H1 (cell line): ENCODE measurements around the gene NHS. TPM values are rescaled to one million over a fixed set of nuclear protein-coding genes. Genes with fewer than 3 reads are reported as not detected.

Source experiments
- CTCF ChIA-PET: fragments of 300-600 bp; sonication (Branson Sonifier 250); formaldehyde crosslinking; loops from one replicate; lab custom pipeline; 2021; ENCODE audit not compliant: partially characterized antibody; lab: Charles Lee
- POLR2A ChIA-PET: fragments of 300-600 bp; sonication (Branson Sonifier 250); formaldehyde crosslinking; loops from one replicate; lab custom pipeline; 2021; ENCODE audit warnings: inconsistent platforms; ENCODE audit not compliant: partially characterized antibody; lab: Charles Lee
- DNase-seq, 2 experiments: peaks; one replicate each; pipeline versions ENCODE4 v3.0.0 to v3.0.0-alpha.2; 2010 to 2022; ENCODE audit warnings: low spot score in 2 of 2, low read depth in 1 of 2, mixed read lengths in 1 of 2
- FAIRE-seq: peaks from 2 replicates; lab custom pipeline; 2011; peaks lifted over from hg19 to GRCh38; lab: Jason Lieb, UNC
- H2AFZ ChIP-seq: 2 replicates; pipeline ENCODE4 v1.8.1; 2012; ENCODE audit warnings: low read length, inconsistent platforms
- H2AK5ac ChIP-seq: 2 replicates; pipeline ENCODE4 v1.6.1; 2013; ENCODE audit warnings: low read depth, low read length
- H2BK120ac ChIP-seq: replicated peaks from 2 replicates; pipeline ENCODE3; 2013; ENCODE audit warnings: low read depth, low read length, inconsistent platforms
- H2BK12ac ChIP-seq: 2 replicates; pipeline ENCODE4 v1.6.1; 2013; ENCODE audit warnings: low read depth, low read length
- H2BK15ac ChIP-seq: 2 replicates; pipeline ENCODE4 v1.6.1; 2013; ENCODE audit warnings: low read length
- H2BK20ac ChIP-seq: 2 replicates; pipeline ENCODE4 v1.6.1; 2013; ENCODE audit warnings: low read length
- H2BK5ac ChIP-seq: 2 replicates; pipeline ENCODE4 v1.6.1; 2013; ENCODE audit warnings: low read depth, low read length
- H3K14ac ChIP-seq: 2 replicates; pipeline ENCODE4 v1.6.1; 2013; ENCODE audit warnings: inconsistent platforms; ENCODE audit not compliant: insufficient read length
- H3K18ac ChIP-seq: 2 replicates; pipeline ENCODE4 v1.6.1; 2013; ENCODE audit warnings: low read length; ENCODE audit errors: extremely low read depth
- H3K23ac ChIP-seq: 2 replicates; pipeline ENCODE4 v1.6.1; 2013; ENCODE audit warnings: inconsistent platforms; ENCODE audit not compliant: insufficient read length
- H3K23me2 ChIP-seq: 2 replicates; pipeline ENCODE4 v1.6.1; 2013; ENCODE audit warnings: low read depth, low read length
- H3K27ac ChIP-seq: 2 replicates; pipeline ENCODE4 v1.6.1; 2011; ENCODE audit warnings: low read depth, low read length, inconsistent platforms
- H3K27me3 ChIP-seq, 4 experiments: replicated peaks in 1 of 4; 1 replicate in 1 of 4; 2 replicates in 3 of 4; pipeline versions ENCODE4 v1.6.1 to v1.8.1; 2011 to 2013; ENCODE audit warnings: low read length in 3 of 4, mild to moderate bottlenecking in 3 of 4, inconsistent platforms in 2 of 4, mixed read lengths in 2 of 4, moderate library complexity in 1 of 4; ENCODE audit not compliant: control insufficient read depth in 3 of 4, insufficient read depth in 3 of 4; ENCODE audit errors: extremely low read depth in 1 of 4
- H3K36me3 ChIP-seq, 4 experiments: 2 replicates each; pipeline versions ENCODE4 v1.6.1 to v1.8.1; 2011 to 2013; ENCODE audit warnings: mild to moderate bottlenecking in 4 of 4, low read length in 3 of 4, moderate library complexity in 2 of 4, control low read depth in 1 of 4, inconsistent platforms in 1 of 4; ENCODE audit not compliant: insufficient read depth in 4 of 4, control insufficient read depth in 2 of 4
- H3K4ac ChIP-seq: replicated peaks from 2 replicates; pipeline ENCODE3; 2013; ENCODE audit warnings: low read length, low read depth, mixed read lengths, inconsistent platforms; ENCODE audit not compliant: insufficient read length
- H3K4me1 ChIP-seq, 4 experiments: replicated peaks in 1 of 4; 1 replicate in 1 of 4; 2 replicates in 3 of 4; pipeline versions ENCODE4 v1.6.1 to v1.8.1; 2011 to 2013; ENCODE audit warnings: low read length in 3 of 4, inconsistent platforms in 2 of 4, mixed read lengths in 1 of 4; ENCODE audit not compliant: insufficient read depth in 4 of 4, control insufficient read depth in 3 of 4
- H3K4me2 ChIP-seq, 2 experiments: 2 replicates each; pipeline versions ENCODE4 v1.6.1 to v1.8.1; 2011 to 2013; ENCODE audit warnings: low read depth in 2 of 2, low read length in 2 of 2, control low read depth in 1 of 2, inconsistent platforms in 1 of 2, mild to moderate bottlenecking in 1 of 2; ENCODE audit not compliant: insufficient read depth in 1 of 2
- H3K4me3 ChIP-seq, 4 experiments: fragments of 200-600, 300-600 bp in 1 of 4; sonication (generic), shearing (Covaris generic), sonication (Bioruptor Twin) in 1 of 4; 2 replicates each; pipeline versions ENCODE4 v1.5.1 to v1.8.1; 2011 to 2016; ENCODE audit warnings: low read length in 4 of 4, low read depth in 3 of 4, control low read depth in 2 of 4, inconsistent platforms in 2 of 4, mild to moderate bottlenecking in 2 of 4, mixed read lengths in 1 of 4, moderate library complexity in 1 of 4; ENCODE audit not compliant: insufficient read depth in 2 of 4; ENCODE audit errors: extremely low read depth in 1 of 4
- H3K56ac ChIP-seq: replicated peaks from 2 replicates; pipeline ENCODE3; 2013; ENCODE audit warnings: low read depth, mild to moderate bottlenecking, mixed read lengths, low read length, inconsistent platforms; ENCODE audit not compliant: insufficient read length
- H3K79me1 ChIP-seq: 2 replicates; pipeline ENCODE4 v1.6.1; 2013; ENCODE audit warnings: low read depth, low read length, control low read depth
- H3K79me2 ChIP-seq, 2 experiments: 2 replicates each; pipeline versions ENCODE4 v1.6.1 to v1.8.1; 2012 to 2013; ENCODE audit warnings: low read length in 2 of 2, mild to moderate bottlenecking in 2 of 2, inconsistent platforms in 1 of 2; ENCODE audit not compliant: insufficient read depth in 2 of 2, control insufficient read depth in 1 of 2
- H3K9ac ChIP-seq, 4 experiments: replicated peaks in 1 of 4; 1 replicate in 1 of 4; 2 replicates in 3 of 4; pipeline versions ENCODE4 v1.6.1 to v1.8.1; 2011 to 2013; ENCODE audit warnings: low read depth in 3 of 4, low read length in 3 of 4, control low read depth in 2 of 4, mild to moderate bottlenecking in 2 of 4, moderate library complexity in 2 of 4, inconsistent platforms in 1 of 4; ENCODE audit errors: extremely low read depth in 1 of 4
- H3K9me3 ChIP-seq, 2 experiments: 2 replicates each; pipeline versions ENCODE4 v1.6.1 to v1.8.1; 2012 to 2013; ENCODE audit warnings: mild to moderate bottlenecking in 2 of 2, moderate library complexity in 2 of 2, control low read depth in 1 of 2, inconsistent platforms in 1 of 2, low read depth in 1 of 2, low read length in 1 of 2, mixed read lengths in 1 of 2; ENCODE audit not compliant: insufficient read depth in 2 of 2
- H4K20me1 ChIP-seq, 2 experiments: replicated peaks in 1 of 2; 2 replicates each; pipeline versions ENCODE3 to v1.8.1; 2011 to 2013; ENCODE audit warnings: inconsistent platforms in 2 of 2, low read length in 2 of 2, mild to moderate bottlenecking in 1 of 2; ENCODE audit not compliant: insufficient read depth in 2 of 2, control insufficient read depth in 1 of 2
- H4K5ac ChIP-seq: 2 replicates; pipeline ENCODE4 v1.6.1; 2013; ENCODE audit warnings: low read length, low read depth, mixed read lengths, inconsistent platforms; ENCODE audit not compliant: insufficient read length
- H4K8ac ChIP-seq: 2 replicates; pipeline ENCODE4 v1.8.0; 2013; ENCODE audit warnings: mild to moderate bottlenecking, moderate library complexity, low read length, inconsistent platforms; ENCODE audit not compliant: insufficient read depth; ENCODE audit errors: extremely low read depth
- H4K91ac ChIP-seq: replicated peaks from 2 replicates; pipeline ENCODE3; 2013; ENCODE audit warnings: low read length, mixed read lengths, inconsistent platforms; ENCODE audit not compliant: insufficient read length
- BACH1 ChIP-seq: IDR thresholded peaks from 2 replicates; pipeline ENCODE4 v1.6.1; 2012; ENCODE audit warnings: low read length, improper control_type of control experiment
- BRCA1 ChIP-seq: IDR thresholded peaks from 2 replicates; pipeline ENCODE4 v1.6.1; 2012; ENCODE audit warnings: low read depth, low read length, improper control_type of control experiment
- CBX5 ChIP-seq: fragments of 300-800, 300-1000 bp; sonication (generic); IDR thresholded peaks from 2 replicates; pipeline ENCODE4 v1.7.1; 2016; ENCODE audit warnings: antibody characterized with exemption, low read length, low read depth
- CBX8 ChIP-seq: fragments of 300-800, 300-1000 bp; sonication (generic); IDR thresholded peaks from 2 replicates; pipeline ENCODE4 v1.7.1; 2016; ENCODE audit warnings: low read depth, low read length, borderline replicate concordance
- CEBPB ChIP-seq: IDR thresholded peaks from 2 replicates; pipeline ENCODE4 v1.6.1; 2012; ENCODE audit warnings: low read depth, low read length
- CREB1 ChIP-seq: IDR thresholded peaks from 2 replicates; pipeline ENCODE4 v1.6.1; 2012; ENCODE audit warnings: inconsistent platforms
- HDAC2 ChIP-seq, 2 experiments: fragments of 300-600 bp in 1 of 2; sonication (generic) in 1 of 2; IDR thresholded peaks; 2 replicates each; pipeline ENCODE4 v1.6.1; 2011 to 2012; ENCODE audit warnings: low read depth in 2 of 2, low read length in 2 of 2, mild to moderate bottlenecking in 2 of 2, moderate library complexity in 2 of 2, borderline replicate concordance in 1 of 2, inconsistent platforms in 1 of 2
- HDAC6 ChIP-seq: IDR thresholded peaks from one replicate; pipeline ENCODE4 v1.7.1; 2012; ENCODE audit warnings: low read depth, mild to moderate bottlenecking, inconsistent platforms, low read length, moderate library complexity
- MAFK ChIP-seq: IDR thresholded peaks from 2 replicates; pipeline ENCODE4 v1.6.1; 2012; ENCODE audit warnings: low read depth, mild to moderate bottlenecking, improper control_type of control experiment, low read length
- RAD21 ChIP-seq, 2 experiments: IDR thresholded peaks in 1 of 2; conservative IDR thresholded peaks in 1 of 2; 2 replicates each; pipeline ENCODE4 v1.6.1; 2011; ENCODE audit warnings: low read depth in 2 of 2, low read length in 2 of 2, improper control_type of control experiment in 1 of 2, inconsistent platforms in 1 of 2, mild to moderate bottlenecking in 1 of 2, moderate library complexity in 1 of 2
- RBBP5 ChIP-seq: IDR thresholded peaks from 2 replicates; pipeline ENCODE4 v1.7.1; 2012; ENCODE audit warnings: low read depth, mild to moderate bottlenecking, inconsistent platforms, low read length, moderate library complexity, borderline replicate concordance
- SIX5 ChIP-seq: IDR thresholded peaks from 2 replicates; pipeline ENCODE4 v1.6.1; 2011; ENCODE audit warnings: mild to moderate bottlenecking, low read depth, low read length
- TAF7 ChIP-seq: optimal IDR thresholded peaks from 2 replicates; pipeline ENCODE3; 2011; ENCODE audit warnings: low read depth, mild to moderate bottlenecking, inconsistent platforms, low read length, moderate library complexity, borderline replicate concordance
- WGBS, 2 experiments: shearing (Covaris generic) in 1 of 2; methylation state at CpG; one replicate each; pipeline versions ENCODE4 v1.1.6 to v1.1.7; 2013 to 2015; ENCODE audit warnings: low lambda C conversion rate in 2 of 2, mixed read lengths in 2 of 2, inconsistent platforms in 1 of 2, low coverage in 1 of 2, missing lambda C conversion rate in 1 of 2; ENCODE audit not compliant: insufficient replicate concordance in 2 of 2, insufficient coverage in 1 of 2, insufficient read length in 1 of 2; ENCODE audit errors: extremely low coverage in 1 of 2, missing lambda C conversion rate in 1 of 2; 5-methylcytosine and 5-hydroxymethylcytosine counted together
- polyA plus RNA-seq, 7 experiments: library from polyadenylated mRNA; depleted of rRNA in 3 of 7; stranded (reverse) in 5 of 7; unstranded in 2 of 7; fragments of >200 nt in 5 of 7; fragments of 200-250 nt in 2 of 7; gene quantifications; 1 replicate in 5 of 7; 2 replicates in 1 of 7; 4 replicates in 1 of 7; pipeline versions ENCODE4 v1.2.1 to v1.2.3, GENCODE V29; 2011 to 2013; ENCODE audit warnings: missing spikeins in 2 of 7, mixed read lengths in 2 of 7
- total RNA-seq: library from RNA; stranded (reverse); fragmentation: NEBNext Ultra II Directional; extraction: Animal tissue kit (Norgen Biotek cat#: 25700); gene quantifications from 2 replicates; pipeline ENCODE4 v1.2.1, GENCODE V29; 2021
- TF ChIP-seq, protein P1 (sequence below): IDR thresholded peaks from 2 replicates; pipeline ENCODE4 v1.6.1; 2011; ENCODE audit warnings: low read depth, mild to moderate bottlenecking, low read length; ENCODE audit not compliant: insufficient read depth

Gene NHS
- total and polyA plus RNA-seq, 2 of the 8 experiments (the other 6 are each of a cell fraction or from before 2014, with no cell fraction given) = 2.2 to 6.7 TPM

DNA sequence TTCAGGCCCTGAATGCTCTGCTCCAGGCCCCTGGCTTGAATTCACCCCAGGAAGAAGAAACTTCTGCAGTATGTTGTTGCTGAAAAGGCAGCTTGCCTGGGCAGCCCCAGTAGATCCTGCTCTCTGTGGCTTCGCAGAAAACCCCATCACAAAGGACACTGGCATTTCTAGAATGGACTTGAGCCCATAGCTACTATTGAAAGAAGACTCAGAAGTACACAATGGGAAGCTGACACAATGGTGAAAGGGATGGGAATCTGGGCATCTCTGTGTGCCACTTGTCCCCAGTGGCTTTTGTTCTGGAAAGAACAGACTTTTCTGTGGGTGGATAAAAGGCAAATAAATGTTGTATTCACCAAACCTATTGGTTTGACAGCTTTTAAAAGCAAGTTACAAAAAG is 294.9 kb downstream of the NHS start:
- Histone ChIP-seq H2BK12ac (no peak overlapping the region), H3K14ac (no peak overlapping the region), H3K9ac (no peak overlapping the region), H3K4me3 (no peak overlapping the region), H3K36me3 (no peaks in the 10 kb centered on the region), H3K27me3 (no peaks in the 10 kb centered on the region), H2AFZ (no peak overlapping the region), H3K9me3 (no peaks in the 10 kb centered on the region), H4K8ac (no peak overlapping the region), H2AK5ac (no peak overlapping the region), H4K20me1 (no peaks in the 10 kb centered on the region), H2BK20ac (no peak overlapping the region), H3K23me2 (no peaks in the 10 kb centered on the region), H3K4ac (no peak overlapping the region), H3K4me1 (no peaks in the 10 kb centered on the region), H2BK5ac (no peak overlapping the region), H4K5ac (no peak overlapping the region), H3K79me1 (no peaks in the 10 kb centered on the region), H3K56ac (no peak overlapping the region), H4K91ac (no peak overlapping the region), H3K79me2 (no peaks in the 10 kb centered on the region), H2BK15ac (no peak overlapping the region), H3K4me2 (no peak overlapping the region), H2BK120ac (no peak overlapping the region), H3K23ac (no peak overlapping the region), H3K27ac (no peak overlapping the region), H3K18ac (no peak overlapping the region)
- FAIRE-seq (no peak), DNase-seq (no peak)
- WGBS, 2 experiments = 100% methylated on average over 1 of the region's 1 CpG; no CpG with 5 or more reads in 1 of the 2 experiments
- CTCF ChIA-PET = interaction anchor here (0.8 to 1.8 kb wide), 4 partner anchors 9 to 174 kb away, joined by 3 to 5 read pairs (median 4); no protein-coding TSS in a partner anchor
- POLR2A ChIA-PET = no interaction called here
- TF ChIP-seq RAD21 (IDR thresholded peaks at IDR 0.05 in 1 of 2, conservative IDR thresholded peaks at IDR 0.05 in 1 of 2; ENCODE audit: low read depth in 2 of 2, low read length in 2 of 2) (no peak), HDAC6 (no peak), RBBP5 (no peak), CREB1 (no peak), CBX8 (no peak), SIX5 (no peak), MAFK (no peak), BACH1 (no peak), CEBPB (no peak), BRCA1 (no peak), CBX5 (no peak), TAF7 (no peak), HDAC2 (IDR thresholded peaks at IDR 0.05; ENCODE audit: borderline replicate concordance in 1 of 2, low read depth in 2 of 2, low read length in 2 of 2) (no peak)
- TF ChIP-seq, protein P1, sequence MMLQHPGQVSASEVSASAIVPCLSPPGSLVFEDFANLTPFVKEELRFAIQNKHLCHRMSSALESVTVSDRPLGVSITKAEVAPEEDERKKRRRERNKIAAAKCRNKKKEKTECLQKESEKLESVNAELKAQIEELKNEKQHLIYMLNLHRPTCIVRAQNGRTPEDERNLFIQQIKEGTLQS = no peak
